ENCODE data around the gene PARD6B.

The PARD6B gene

GRCh38 chr20:50729901-50730764, 1.2 kb upstream of the PARD6B start:
- DNase-seq (ENCODE audit: low read depth), result no peak
- peak overlapping the region; percentile 59 for H3K4me3 ChIP-seq (replicated peaks; ENCODE audit: low read depth, low read length)
- no peak for TF ChIP-seq CTCF (IDR thresholded peaks at IDR 0.05; ENCODE audit: low read length, missing control alignments)

GRCh38 chr20:50730765-50731054, 670 bp upstream of the PARD6B start:
- TF ChIP-seq CTCF (IDR thresholded peaks at IDR 0.05; ENCODE audit: low read length, missing control alignments), result no peak
- H3K4me3 ChIP-seq (replicated peaks; ENCODE audit: low read depth, low read length), result peak overlapping the region; percentile 59
- no peak for DNase-seq (ENCODE audit: low read depth)

- TF ChIP-seq CTCF (IDR thresholded peaks at IDR 0.05; ENCODE audit: low read length, missing control alignments), result no peak
- H3K4me3 ChIP-seq (replicated peaks; ENCODE audit: low read depth, low read length), result peak overlapping the region; percentile 59
- DNase-seq (ENCODE audit: low read depth), result no peak
Observed at GRCh38 chr20:50731930-50732690, 730 bp downstream of the PARD6B start.

GRCh38 chr20:50733644-50734349, 2.4 kb downstream of the PARD6B start:
- H3K4me3 ChIP-seq (replicated peaks; ENCODE audit: low read depth, low read length), result no peak overlapping the region
- no peak for DNase-seq (ENCODE audit: low read depth)
- no peak for TF ChIP-seq CTCF (IDR thresholded peaks at IDR 0.05; ENCODE audit: low read length, missing control alignments)

- no peak overlapping the region for H3K4me3 ChIP-seq (replicated peaks; ENCODE audit: low read depth, low read length)
- no peak for DNase-seq (ENCODE audit: low read depth)
- no peak for TF ChIP-seq CTCF (IDR thresholded peaks at IDR 0.05; ENCODE audit: low read length, missing control alignments)
Observed at GRCh38 chr20:50734730-50735679, 3.6 kb downstream of the PARD6B start.

- TF ChIP-seq CTCF (IDR thresholded peaks at IDR 0.05; ENCODE audit: low read length, missing control alignments), result no peak
- DNase-seq (ENCODE audit: low read depth), result no peak
- no peak overlapping the region for H3K4me3 ChIP-seq (replicated peaks; ENCODE audit: low read depth, low read length)
Observed at GRCh38 chr20:50735813-50736212, 4.4 kb downstream of the PARD6B start.

All from fibroblast of pulmonary artery (primary cell).